Effector CD8-positive, alpha-beta T cell (primary cell): ENCODE measurements around the gene KLRF1.
"Not testable (repeated sequence)": the region's sequence is repeated elsewhere in the genome, so short reads cannot be mapped to it uniquely, and the experiment has no call there.

Experiments
- DNase-seq: peaks from one replicate; lab custom pipeline; 2025; lab: John Stamatoyannopoulos, UW

Gene KLRF1

DNA sequence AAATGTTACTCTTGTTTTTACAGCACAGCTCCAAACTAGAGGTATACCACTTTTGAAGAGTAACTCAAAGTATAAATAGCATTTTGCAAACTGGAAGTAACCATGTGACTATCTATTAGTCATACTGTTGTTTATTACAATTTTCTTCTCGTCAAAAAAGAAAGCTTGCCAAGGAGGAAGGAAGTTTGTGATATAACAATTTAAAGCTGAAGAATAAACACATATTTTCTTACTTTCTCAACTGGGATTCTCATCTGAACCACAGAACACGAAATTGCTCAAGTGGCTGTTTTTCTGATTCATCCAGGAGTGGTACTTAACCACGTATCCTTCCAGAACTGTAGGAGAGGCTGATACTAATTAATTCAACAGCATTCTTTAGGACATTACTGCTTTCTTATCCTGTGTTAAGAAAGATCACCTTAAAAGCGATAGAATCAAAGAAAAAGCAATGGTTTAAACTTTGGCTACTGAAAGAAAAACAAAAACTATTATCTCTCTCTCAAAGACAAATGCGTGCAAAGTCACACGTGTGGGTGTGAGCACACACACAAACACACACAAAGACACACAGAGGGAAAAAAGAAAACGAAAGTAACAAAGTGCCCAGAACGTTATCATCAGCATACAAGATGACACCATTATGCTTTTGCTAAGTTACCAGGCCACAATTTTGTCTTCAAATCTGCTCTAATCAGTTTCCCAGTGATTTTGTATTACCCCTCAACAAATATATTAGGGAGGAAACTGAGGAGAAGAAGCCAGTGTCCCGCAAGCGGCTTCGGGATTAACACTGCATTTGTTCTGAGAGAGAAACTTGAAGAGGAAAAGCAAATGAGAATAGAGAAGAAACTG, 42.3 kb downstream of the KLRF1 start, which contains the start of gene CLEC2B:
TSS of gene CLEC2B (minus strand) at position 48 of the 855 bp plus-strand sequence.
- no peak for DNase-seq

DNA sequence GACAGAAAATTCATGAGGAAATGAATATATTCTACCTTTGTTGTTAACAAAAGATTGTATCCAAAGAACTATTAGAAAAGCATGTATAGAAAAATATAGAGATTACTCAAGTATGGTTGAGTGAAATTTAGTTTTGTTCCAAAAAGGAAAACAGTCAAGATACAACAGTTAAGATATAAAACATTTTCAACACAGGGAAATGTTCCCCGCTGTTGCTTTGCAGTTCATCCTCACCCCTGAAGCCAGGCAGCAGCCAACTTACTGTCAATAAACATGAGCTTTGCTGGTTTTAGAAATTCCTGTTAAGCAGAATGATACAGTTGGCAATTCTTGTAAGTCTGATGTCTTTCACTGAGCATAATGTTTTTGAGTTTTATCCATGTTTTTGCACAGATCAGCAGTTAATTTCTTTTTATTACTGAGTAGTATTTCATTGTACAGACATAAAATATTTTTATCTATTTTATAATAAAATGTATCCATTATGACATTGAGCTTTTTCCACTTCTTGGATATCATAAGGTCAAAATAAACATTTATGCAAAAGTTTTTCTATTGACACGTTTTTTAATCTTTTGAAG, 43.1 kb downstream of the KLRF1 start:
- DNase-seq, result no peak

DNA sequence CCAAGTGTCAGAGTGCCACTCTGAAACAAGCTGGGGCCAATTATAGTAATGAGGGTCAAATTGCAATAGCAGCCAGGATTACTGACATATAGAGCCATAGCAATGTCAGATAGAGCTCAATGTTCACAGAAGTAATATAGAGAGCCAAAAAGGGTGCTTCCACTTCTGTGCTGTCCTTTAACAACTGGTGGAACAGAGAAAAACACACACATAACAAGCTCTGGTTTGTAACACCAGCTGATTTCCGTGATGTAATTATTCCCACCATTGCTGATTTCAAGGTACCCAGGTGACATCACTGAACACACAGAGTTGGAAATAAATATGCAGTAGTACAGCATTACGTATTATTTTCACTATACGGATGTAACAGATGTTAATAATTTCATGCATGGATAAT, 44.9 kb downstream of the KLRF1 start:
- no peak for DNase-seq

DNA sequence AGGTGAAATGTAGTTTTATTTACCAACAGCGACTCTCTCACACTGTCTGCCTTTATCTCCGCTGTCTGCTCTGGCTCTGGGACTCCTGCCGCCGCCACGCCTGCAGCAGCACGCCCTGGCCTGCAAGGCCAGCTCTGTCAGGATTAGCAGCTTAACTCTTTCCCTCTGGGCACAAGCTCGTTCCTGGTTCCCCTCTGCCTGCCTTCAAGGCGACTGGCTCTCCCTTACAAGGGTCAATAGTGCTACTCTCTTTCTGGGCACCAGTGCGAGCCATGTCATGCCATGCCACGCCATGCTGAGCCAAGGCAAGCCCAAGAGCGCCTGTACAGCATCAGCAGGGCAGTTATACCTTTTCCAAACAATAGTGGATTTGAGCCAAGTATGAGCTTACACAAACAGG, 45.5 kb downstream of the KLRF1 start:
- no peak for DNase-seq

GRCh38 chr12:9876120-9876519, 48.8 kb downstream of the KLRF1 start:
- DNase-seq, result not testable (repeated sequence)

GRCh38 chr12:9880532-9881078, 53.3 kb downstream of the KLRF1 start:
- DNase-seq, result no peak

- DNase-seq, result no peak
These were observed 54.0 kb downstream of the KLRF1 start, which contains the start of gene KLRF2 for GRCh38 chr12:9881246-9881645. Gene KLRF2, plus strand, starts transcription at chr12:9881489. Its CDS starts 107 bp downstream, at chr12:9881596.

DNA sequence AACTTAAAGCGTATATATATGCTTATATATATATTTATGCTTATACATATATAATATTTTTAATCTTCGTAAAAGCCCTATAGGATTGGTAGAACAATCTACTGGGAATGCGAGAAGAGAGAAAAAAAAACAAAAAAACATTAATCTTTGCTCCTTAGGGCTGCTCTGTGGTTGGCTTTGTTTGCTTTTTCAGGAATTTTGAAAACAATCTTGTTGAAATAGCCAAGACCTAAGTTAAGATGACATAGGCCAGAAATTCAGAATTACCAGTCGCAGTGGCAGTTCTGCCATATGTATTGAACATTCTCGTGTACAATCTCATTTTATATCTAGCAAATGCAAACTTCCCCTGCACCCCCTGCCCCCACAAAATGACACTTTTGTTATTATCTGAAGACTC, 54.7 kb downstream of the KLRF1 start:
- DNase-seq, result no peak

DNA sequence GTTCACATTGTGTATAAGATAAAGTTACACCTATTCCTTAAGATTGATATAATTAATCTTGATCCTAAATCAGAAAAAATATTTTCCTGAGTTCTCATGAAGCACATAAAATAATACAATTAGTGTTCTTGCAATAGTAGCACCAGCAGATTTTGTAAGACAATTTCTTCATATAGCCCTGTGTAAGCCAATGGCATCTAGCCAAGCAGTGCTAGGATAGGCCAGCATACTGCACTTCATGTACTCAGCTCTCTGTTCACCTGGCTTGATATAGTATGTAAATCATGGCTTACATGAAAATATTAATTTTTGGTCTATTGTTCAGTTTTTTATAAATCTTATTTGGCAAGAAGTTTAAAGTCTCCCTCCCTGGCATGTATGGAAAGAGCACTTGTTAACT, 55.9 kb downstream of the KLRF1 start:
- DNase-seq, result no peak

DNA sequence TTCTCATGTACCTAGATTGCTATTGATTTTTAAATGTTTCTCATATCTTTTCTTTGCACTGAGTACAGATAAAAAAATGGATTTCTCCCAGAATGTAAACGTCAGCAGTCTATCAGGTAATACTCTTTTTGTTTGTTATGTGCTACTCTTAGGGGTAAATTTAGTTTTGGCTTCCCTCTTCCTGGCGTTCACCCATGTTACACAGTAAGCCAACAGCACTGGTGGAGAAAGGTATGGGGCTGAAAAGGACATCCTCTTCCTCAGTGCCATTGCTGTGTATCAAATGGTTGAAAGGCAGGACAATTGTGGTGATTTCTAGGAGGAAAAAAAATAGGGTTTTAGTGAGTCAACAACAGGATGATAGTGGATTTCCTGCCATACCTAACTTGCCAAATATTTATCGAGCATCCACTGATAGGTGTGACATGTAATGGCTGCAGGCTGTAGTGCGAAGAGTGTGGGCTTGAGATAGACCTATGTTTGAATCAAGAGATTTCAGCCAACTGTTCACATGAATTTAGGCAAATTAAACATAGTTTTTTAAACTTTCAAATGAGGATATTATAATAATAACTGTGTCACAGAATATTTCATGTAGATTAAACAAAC, 61.5 kb downstream of the KLRF1 start:
- DNase-seq, result no peak
